Activated naive CD8-positive, alpha-beta T cell treated with anti-CD3 and anti-CD28 coated beads, Interleukin-2, amount 10 ng/mL, durations not matched to agents 7 days and 5 days (primary cell): ENCODE results near the gene PAQR7. TPM values are rescaled to one million over a fixed set of nuclear protein-coding genes. Genes with fewer than 3 reads are reported as not detected.
A peak's percentile ranks its signal among the peaks of the same experiment; 100 is the strongest.
"Not testable (repeated sequence)": the region's sequence is repeated elsewhere in the genome, so short reads cannot be mapped to it uniquely, and the experiment has no call there.

Source experiments
- ATAC-seq: fragments of 150-1000 bp; cut with Tn5 transposase; one replicate; pipeline ENCODE4 v1.10.0; 2021; ENCODE audit warnings: low read depth, moderate library complexity
- POLR2A ChIA-PET: fragments of 350-600 bp; sonication (Branson Sonifier 250); formaldehyde crosslinking; loops from one replicate; lab custom pipeline; 2021; ENCODE audit warnings: antibody characterized with exemption; lab: Charles Lee
- DNase-seq: peaks from one replicate; pipeline ENCODE4 v3.0.0; 2021
- H3K27ac Mint-ChIP-seq: one replicate; pipeline ENCODE4 v1.8.0; 2022; ENCODE audit warnings: mild to moderate bottlenecking, mixed read lengths
- H3K27me3 Mint-ChIP-seq: one replicate; pipeline ENCODE4 v1.8.0; 2022; ENCODE audit warnings: mild to moderate bottlenecking, moderate library complexity, mixed read lengths
- H3K36me3 Mint-ChIP-seq: one replicate; pipeline ENCODE4 v1.8.0; 2021; ENCODE audit warnings: mild to moderate bottlenecking, mixed read lengths
- H3K4me1 Mint-ChIP-seq: one replicate; pipeline ENCODE4 v1.8.0; 2021; ENCODE audit warnings: mixed read lengths
- H3K4me3 Mint-ChIP-seq: one replicate; pipeline ENCODE4 v1.8.0; 2022; ENCODE audit warnings: mild to moderate bottlenecking, moderate library complexity, mixed read lengths
- H3K9me3 Mint-ChIP-seq: one replicate; pipeline ENCODE4 v1.8.0; 2021; ENCODE audit warnings: mixed read lengths
- total RNA-seq, 2 experiments: library from RNA; stranded (reverse); gene quantifications; one replicate each; pipeline ENCODE4 v1.2.3, GENCODE V29; 2021

PAQR7 gene
- total RNA-seq, 2 experiments from 2014 or later, result 4.7 to 5.2 TPM

DNA sequence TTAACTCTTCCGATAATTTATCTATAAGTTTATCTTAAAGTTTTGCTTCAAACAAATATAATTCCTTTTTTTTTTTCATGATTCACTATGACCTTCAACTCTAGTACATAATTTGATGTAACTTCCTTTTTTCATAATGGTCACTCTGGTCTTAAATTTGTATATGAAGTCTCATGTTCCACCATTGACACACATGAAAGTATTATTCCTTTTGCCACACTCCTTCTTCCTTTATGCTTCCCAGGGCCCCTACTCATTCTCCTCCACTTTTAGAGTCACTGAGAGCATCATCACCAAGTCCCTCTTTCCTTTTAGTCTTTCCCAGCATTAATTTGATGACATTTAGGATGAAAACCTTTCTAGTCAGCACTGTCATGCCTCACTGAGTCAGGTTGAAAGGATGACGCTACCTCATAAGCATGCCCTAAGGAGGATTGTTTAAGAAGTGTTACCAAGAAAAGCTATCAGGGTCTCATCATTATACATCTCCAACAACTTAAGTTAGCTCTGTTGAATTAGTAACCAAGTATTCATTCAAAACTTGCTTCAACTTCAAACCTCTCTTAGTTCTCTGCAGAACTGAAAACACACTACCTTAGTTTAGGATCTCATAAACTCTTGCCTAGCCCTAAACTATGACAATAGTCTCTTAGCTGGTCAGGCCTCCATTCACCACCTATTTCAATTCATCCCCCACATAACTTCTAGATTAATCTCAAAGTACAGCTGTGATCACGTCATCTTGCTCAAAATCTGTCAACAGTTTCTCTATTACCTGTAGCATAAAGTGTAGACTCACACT, 30.8 kb downstream of the PAQR7 start:
- ATAC-seq (no peak), DNase-seq (no peak)
- Mint-ChIP-seq H3K4me1 (no peaks in the 10 kb centered on the region), H3K9me3 (no peaks in the 10 kb centered on the region), H3K27ac (no peak overlapping the region), H3K4me3 (no peak overlapping the region), H3K36me3 (peaks cover 5% of the 10 kb centered on the region), H3K27me3 (no peaks in the 10 kb centered on the region)
- POLR2A ChIA-PET, result no interaction called here

- POLR2A ChIA-PET, result interaction anchor here (0.6 kb wide), 1 partner anchor 144 kb away, joined by 6 read pairs; no protein-coding TSS in a partner anchor
- Mint-ChIP-seq H3K9me3 (no peaks in the 10 kb centered on the region), H3K36me3 (peaks cover 5% of the 10 kb centered on the region)
These were observed 32.0 kb downstream of the PAQR7 start for GRCh38 chr1:25843483-25843882.

DNA sequence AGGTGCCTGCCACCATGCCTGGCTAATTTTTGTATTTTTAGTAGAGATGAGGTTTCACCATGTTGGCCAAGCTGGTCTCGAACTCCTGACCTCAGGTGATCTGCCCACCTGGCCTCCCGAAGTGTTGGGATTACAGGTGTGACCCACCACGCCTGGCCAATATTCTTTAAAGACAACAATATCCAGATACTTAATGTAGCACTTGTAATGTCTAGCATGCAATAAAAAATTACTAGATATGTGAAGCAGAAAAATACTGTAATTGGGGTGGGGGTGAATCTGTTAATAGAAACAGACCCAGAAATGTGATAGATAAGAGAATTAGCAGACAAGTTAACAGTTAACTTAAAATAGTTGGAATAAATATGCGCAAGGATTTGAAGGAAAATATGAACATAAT, 35.7 kb downstream of the PAQR7 start:
- H3K4me1 Mint-ChIP-seq, H3K4me3 Mint-ChIP-seq, H3K9me3 Mint-ChIP-seq, H3K27ac Mint-ChIP-seq, ATAC-seq, DNase-seq, POLR2A ChIA-PET, H3K27me3 Mint-ChIP-seq: not testable (repeated sequence)
- H3K36me3 Mint-ChIP-seq, result peaks cover 12% of the 10 kb centered on the region

More at GRCh38 chr1:25843483-25843882, 32.0 kb downstream of the PAQR7 start:
- H3K27me3 Mint-ChIP-seq, result no peaks in the 10 kb centered on the region
- H3K4me3 Mint-ChIP-seq, result no peak overlapping the region
- no peak overlapping the region for H3K27ac Mint-ChIP-seq
- ATAC-seq (no peak), DNase-seq (no peak)
- no peaks in the 10 kb centered on the region for H3K4me1 Mint-ChIP-seq

DNA sequence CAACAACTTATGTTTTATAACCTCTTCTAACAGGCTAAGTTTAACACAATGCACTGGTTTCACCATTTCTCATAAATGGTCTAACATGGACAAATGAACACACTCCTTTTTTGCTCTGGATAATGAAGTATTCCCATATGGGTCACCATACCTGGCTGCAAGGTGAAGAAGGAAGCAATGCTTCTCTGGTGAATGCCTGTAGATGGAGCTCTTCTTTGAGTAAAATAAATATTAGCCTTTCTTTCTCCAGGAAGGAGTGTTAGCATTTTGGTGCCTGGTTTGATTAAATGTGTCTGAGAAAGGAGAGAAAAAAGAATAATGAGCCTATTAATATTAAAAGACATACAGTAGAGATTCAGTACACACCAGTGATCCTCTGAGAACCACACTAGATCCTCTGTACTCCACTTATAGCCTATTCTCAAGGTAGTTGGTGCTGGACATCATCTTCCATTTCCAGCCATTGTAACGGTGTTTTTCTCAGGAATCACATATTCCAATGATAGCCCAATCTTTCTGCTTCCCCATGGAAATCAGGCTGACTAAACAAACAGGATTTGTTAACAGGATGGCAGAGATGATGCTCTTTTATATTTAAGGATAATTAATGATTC, 38.1 kb downstream of the PAQR7 start:
- ATAC-seq (no peak), DNase-seq (no peak)
- POLR2A ChIA-PET, result interaction anchor here (0.6 kb wide), 2 partner anchors 57 to 160 kb away, joined by 3 read pairs; partner anchors contain the start of gene PAFAH2
- H3K4me1 Mint-ChIP-seq, result no peaks in the 10 kb centered on the region
- H3K4me3 Mint-ChIP-seq, result no peak overlapping the region
- H3K9me3 Mint-ChIP-seq, result no peaks in the 10 kb centered on the region
- H3K36me3 Mint-ChIP-seq, result peaks cover 22% of the 10 kb centered on the region
- no peaks in the 10 kb centered on the region for H3K27me3 Mint-ChIP-seq
- H3K27ac Mint-ChIP-seq, result no peak overlapping the region

DNA sequence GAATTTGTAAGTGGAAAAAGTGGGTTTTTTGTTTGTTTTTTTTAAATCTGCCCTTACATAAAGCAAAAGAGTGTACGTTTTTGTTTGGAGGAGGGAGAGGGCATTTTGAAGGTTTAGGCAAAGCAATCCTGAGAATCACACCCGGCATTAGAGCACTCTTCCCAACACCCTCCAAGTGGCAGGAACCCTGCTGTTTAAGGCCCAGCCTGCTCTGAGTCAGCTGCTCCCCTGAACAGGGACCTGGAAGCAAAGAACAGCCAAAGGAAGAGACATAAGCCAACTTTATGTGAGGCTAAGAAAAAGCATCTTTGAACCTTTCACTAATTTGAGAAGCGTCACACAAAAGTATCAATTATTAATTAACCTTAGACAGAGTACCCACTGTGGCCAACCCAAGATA, 38.8 kb downstream of the PAQR7 start:
- no peak overlapping the region for H3K27ac Mint-ChIP-seq
- H3K36me3 Mint-ChIP-seq, result peaks cover 23% of the 10 kb centered on the region
- POLR2A ChIA-PET, result interaction anchor here (0.6 kb wide), 2 partner anchors 57 to 161 kb away, joined by 3 read pairs; partner anchors contain the start of gene PAFAH2

DNA sequence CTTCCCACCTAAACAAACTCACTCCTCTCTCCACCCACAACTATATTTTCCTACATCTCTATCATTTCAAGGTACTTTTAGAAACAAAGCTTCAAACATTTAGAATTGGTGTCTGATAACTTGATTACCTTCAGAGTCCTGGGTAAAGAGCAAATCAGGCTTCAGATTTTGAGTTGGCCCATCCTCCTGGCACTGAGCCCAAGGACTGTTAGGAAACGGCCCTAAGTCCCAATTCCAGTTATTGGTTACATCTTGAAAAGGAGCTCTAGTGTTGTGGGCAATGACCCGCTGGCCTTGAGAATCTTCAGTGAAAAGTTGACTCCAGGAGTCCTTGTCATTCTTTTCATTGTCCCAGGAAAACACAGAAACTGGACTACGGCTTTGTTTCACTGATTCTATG, 40.6 kb downstream of the PAQR7 start:
- Mint-ChIP-seq H3K9me3 (no peaks in the 10 kb centered on the region), H3K36me3 (peaks cover 29% of the 10 kb centered on the region), H3K4me3 (no peak overlapping the region), H3K27me3 (no peaks in the 10 kb centered on the region), H3K4me1 (peaks cover 5% of the 10 kb centered on the region), H3K27ac (peak overlapping the region; percentile 13)
- DNase-seq (no peak), ATAC-seq (no peak)
- POLR2A ChIA-PET, result no interaction called here

More for the DNA sequence above, 38.8 kb downstream of the PAQR7 start:
- Mint-ChIP-seq H3K27me3 (no peaks in the 10 kb centered on the region), H3K9me3 (no peaks in the 10 kb centered on the region), H3K4me1 (peaks cover 4% of the 10 kb centered on the region), H3K4me3 (no peak overlapping the region)
- DNase-seq (no peak), ATAC-seq (no peak)

DNA sequence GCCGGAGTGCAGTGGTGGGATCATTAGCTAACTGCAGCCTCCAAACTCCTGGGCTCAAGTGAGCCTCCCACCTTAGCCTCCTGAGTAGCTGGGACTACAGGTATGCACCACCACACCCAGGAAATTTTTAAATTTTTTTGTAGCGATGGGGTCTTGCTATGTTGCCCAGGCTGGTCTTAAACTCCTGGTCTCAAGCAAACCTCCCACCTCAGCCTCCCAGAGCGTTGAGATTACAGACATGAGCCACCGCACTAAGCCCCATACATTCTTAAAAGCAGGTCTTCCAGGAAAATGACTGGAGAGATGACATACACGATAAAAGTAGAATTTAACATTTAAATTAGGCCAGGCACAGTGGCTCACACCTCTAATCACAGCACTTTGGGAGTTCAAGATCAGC, 42.4 kb downstream of the PAQR7 start:
- Mint-ChIP-seq H3K36me3 (peaks cover 37% of the 10 kb centered on the region), H3K27ac (no peak overlapping the region), H3K4me3 (no peak overlapping the region), H3K4me1 (peaks cover 5% of the 10 kb centered on the region), H3K9me3 (no peaks in the 10 kb centered on the region), H3K27me3 (no peaks in the 10 kb centered on the region)
- POLR2A ChIA-PET, result interaction anchor here (0.6 kb wide), 1 partner anchor 68 kb away, joined by 8 read pairs; no protein-coding TSS in a partner anchor
- no peak for DNase-seq
- no peak for ATAC-seq

DNA sequence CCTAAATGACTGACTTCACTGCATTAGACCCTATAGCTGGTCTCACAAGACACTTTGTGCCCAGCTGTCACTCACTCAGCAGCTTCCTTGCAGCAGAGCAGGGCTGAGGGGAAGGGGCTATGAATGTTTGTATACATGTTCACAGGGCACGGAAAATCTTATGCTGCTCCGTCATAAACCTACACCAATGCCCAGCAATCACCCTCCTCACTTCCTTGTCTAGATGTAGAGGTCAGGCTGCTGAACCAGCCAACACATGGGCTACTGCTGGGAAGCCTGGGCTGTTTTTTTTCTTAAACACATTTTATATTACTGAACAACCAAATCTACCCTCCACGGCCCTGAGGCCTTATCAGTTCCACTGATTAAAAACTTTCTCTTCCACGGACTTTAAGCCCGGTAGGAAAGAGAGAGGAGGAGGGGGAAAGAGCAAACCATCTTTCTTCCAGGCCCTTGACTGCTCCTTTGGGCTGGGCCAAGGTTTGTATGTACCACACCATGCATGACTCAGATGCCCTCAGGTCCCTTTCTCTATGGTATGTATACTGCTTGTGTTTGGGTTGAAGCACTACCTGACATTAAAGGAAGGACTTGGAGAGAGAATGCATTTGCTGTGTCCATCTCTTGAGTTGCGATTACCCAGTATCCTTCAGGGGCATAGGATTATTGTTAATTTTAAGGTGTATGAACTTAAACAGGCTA, 43.0 kb downstream of the PAQR7 start:
- no peaks in the 10 kb centered on the region for H3K9me3 Mint-ChIP-seq
- H3K27ac Mint-ChIP-seq, result no peak overlapping the region
- H3K36me3 Mint-ChIP-seq, result peaks cover 41% of the 10 kb centered on the region
- DNase-seq (no peak), ATAC-seq (no peak)
- POLR2A ChIA-PET, result interaction anchor here (0.6 kb wide), 1 partner anchor 68 kb away, joined by 8 read pairs; no protein-coding TSS in a partner anchor
- H3K4me3 Mint-ChIP-seq, result no peak overlapping the region
- H3K4me1 Mint-ChIP-seq, result peaks cover 5% of the 10 kb centered on the region
- H3K27me3 Mint-ChIP-seq, result no peaks in the 10 kb centered on the region

DNA sequence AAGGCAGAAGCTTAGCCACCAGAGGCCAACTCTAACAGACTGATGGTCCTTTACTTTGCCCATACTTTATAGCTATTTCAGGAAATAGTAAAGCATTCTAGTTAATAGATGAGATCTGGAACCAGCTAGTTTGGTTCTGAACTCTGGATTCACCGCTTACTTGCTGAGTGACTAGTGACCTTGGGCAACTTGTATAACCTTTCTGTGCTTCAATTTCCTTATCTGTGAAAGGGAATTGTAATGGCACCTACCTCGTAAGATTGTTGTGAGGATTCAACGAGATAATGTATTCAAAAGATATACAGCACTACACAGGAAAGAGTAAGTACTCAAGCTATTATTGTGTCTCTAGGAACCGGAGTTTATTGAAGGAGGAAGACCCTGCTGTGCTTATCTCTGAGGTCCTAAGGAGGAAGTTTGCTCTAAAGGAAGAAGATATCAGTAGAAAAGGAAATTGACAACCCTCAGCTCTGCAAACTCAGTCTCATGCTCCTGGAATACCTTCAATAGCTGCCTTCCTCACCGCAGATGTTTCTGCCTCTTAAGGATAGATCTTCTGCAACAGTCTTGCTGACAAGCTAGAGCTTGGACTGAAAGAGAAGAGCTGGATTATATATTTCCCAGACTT, 43.8 kb downstream of the PAQR7 start:
- peak overlapping the region; percentile 15 for H3K27ac Mint-ChIP-seq
- DNase-seq, result no peak
- POLR2A ChIA-PET, result no interaction called here

DNA sequence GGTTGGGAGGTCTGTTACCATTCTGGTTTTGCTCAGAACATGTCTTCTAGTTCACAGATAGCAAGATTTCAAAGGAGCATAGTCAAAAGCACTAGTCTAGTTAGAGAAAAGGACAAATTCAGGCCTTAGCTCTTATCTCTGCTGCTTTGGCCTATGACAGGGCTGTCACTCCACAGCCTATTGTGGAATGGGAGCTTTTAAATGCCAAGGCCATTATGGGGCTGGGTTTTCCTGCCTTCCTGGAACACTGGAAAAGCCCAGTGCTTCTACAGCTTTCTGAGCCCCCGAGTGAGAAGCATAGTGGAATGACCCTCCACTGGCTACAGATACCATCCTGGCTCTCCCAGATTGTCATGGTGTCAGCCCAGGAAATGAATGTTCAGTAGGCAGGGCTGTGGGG, 46.5 kb downstream of the PAQR7 start:
- DNase-seq (no peak), ATAC-seq (no peak)
- H3K27me3 Mint-ChIP-seq, result no peaks in the 10 kb centered on the region
- POLR2A ChIA-PET, result no interaction called here
- H3K9me3 Mint-ChIP-seq, result no peaks in the 10 kb centered on the region
- H3K4me3 Mint-ChIP-seq, result no peak overlapping the region
- peaks cover 28% of the 10 kb centered on the region for H3K36me3 Mint-ChIP-seq
- H3K27ac Mint-ChIP-seq, result no peak overlapping the region
- H3K4me1 Mint-ChIP-seq, result peaks cover 7% of the 10 kb centered on the region

More for the DNA sequence above, 43.8 kb downstream of the PAQR7 start:
- H3K9me3 Mint-ChIP-seq, result no peaks in the 10 kb centered on the region
- H3K4me3 Mint-ChIP-seq, result no peak overlapping the region
- peaks cover 5% of the 10 kb centered on the region for H3K4me1 Mint-ChIP-seq
- no peak for ATAC-seq
- no peaks in the 10 kb centered on the region for H3K27me3 Mint-ChIP-seq
- peaks cover 40% of the 10 kb centered on the region for H3K36me3 Mint-ChIP-seq

DNA sequence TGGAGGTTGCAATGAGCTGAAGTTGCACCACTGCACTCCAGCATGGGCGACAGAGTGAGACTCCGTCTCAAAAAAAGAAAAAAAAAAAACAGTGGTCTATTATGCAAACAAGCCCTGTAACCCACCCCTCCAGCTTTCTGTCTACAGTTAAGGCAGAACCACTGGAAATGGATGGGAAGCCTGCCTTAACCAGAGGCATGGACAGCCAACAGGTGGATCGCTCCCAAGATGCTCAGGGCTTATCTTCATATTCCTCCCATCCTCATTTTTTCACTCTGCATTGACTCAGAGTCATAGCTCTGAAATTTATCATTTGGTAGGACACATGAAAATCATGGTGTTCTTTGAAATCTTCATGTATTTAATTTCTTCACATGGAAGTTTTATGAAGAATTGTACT, 47.0 kb downstream of the PAQR7 start:
- POLR2A ChIA-PET, result no interaction called here
- Mint-ChIP-seq H3K9me3 (no peaks in the 10 kb centered on the region), H3K27me3 (no peaks in the 10 kb centered on the region), H3K4me1 (peaks cover 7% of the 10 kb centered on the region), H3K4me3 (no peak overlapping the region), H3K36me3 (peaks cover 28% of the 10 kb centered on the region), H3K27ac (no peak overlapping the region)
- DNase-seq (no peak), ATAC-seq (no peak)

DNA sequence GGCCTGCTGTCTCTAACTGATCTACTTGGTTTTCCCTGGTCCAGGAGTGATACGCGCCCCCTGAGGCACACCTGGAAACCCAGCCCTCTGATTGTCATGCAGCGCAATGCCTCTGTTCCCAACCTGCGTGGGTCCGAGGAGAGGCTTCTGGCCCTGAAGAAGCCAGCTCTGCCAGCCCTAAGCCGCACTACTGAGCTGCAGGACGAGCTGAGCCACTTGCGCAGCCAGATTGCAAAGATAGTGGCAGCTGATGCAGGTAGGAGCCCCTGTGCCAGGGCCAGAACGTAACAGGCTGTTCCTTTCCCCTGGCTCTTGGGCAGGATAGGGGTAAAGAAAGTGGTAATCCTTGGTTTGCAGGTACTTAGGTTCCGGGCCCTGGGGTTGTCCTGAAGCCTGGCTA, 48.9 kb downstream of the PAQR7 start:
- Mint-ChIP-seq H3K27me3 (no peaks in the 10 kb centered on the region), H3K9me3 (no peaks in the 10 kb centered on the region), H3K4me1 (peaks cover 7% of the 10 kb centered on the region), H3K27ac (no peak overlapping the region), H3K4me3 (no peak overlapping the region), H3K36me3 (peaks cover 28% of the 10 kb centered on the region)
- no peak for ATAC-seq
- POLR2A ChIA-PET, result no interaction called here
- DNase-seq, result no peak

DNA sequence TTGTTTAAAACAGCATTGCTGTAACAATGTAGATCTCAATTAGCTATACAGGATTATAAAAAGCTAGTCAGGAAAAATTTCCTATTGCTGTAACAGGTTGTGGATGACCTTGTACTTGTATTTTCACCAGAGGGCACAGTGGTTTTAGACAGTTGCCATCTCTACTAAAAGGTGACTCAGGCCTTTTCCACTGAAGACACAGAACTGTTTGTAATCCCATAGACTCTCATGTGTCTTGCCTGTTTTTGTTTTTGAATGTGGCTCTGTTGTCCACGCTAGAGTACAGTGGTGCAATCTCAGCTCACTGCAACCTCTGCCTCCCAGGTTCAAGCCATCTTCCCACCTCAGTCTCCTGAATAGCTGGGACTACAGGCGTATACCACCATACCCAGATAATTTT, 49.9 kb downstream of the PAQR7 start:
- Mint-ChIP-seq H3K27ac (no peak overlapping the region), H3K4me3 (no peak overlapping the region), H3K4me1 (peaks cover 16% of the 10 kb centered on the region), H3K9me3 (no peaks in the 10 kb centered on the region), H3K27me3 (no peaks in the 10 kb centered on the region), H3K36me3 (peaks cover 27% of the 10 kb centered on the region)
- no peak for ATAC-seq
- POLR2A ChIA-PET, result no interaction called here
- DNase-seq, result no peak
